Skeletal muscle satellite cell (primary cell): ENCODE measurements around the gene MEF2C.

Experiments used
- H3K27me3 ChIP-seq: 2 replicates; pipeline ENCODE4 v1.7.0; 2013; ENCODE audit warnings: low read length; ENCODE audit not compliant: control insufficient read depth, insufficient read depth
- H3K36me3 ChIP-seq: 2 replicates; pipeline ENCODE4 v1.7.0; 2013; ENCODE audit warnings: mild to moderate bottlenecking, control low read depth, low read length; ENCODE audit not compliant: insufficient read depth
- H3K4me1 ChIP-seq: 2 replicates; pipeline ENCODE4 v1.7.0; 2013; ENCODE audit warnings: low read length; ENCODE audit not compliant: control insufficient read depth, insufficient read depth
- H3K4me2 ChIP-seq: 2 replicates; pipeline ENCODE4 v1.7.0; 2013; ENCODE audit warnings: mild to moderate bottlenecking, low read length
- H3K4me3 ChIP-seq: 2 replicates; pipeline ENCODE4 v1.7.0; 2013; ENCODE audit warnings: low read length
- H3K9ac ChIP-seq: 2 replicates; pipeline ENCODE4 v1.7.0; 2013; ENCODE audit warnings: mild to moderate bottlenecking, low read depth, low read length, moderate library complexity
- H3K9me3 ChIP-seq: replicated peaks from 2 replicates; pipeline ENCODE4 v1.7.0; 2013; ENCODE audit warnings: mild to moderate bottlenecking, control low read depth, low read length

The MEF2C gene

DNA sequence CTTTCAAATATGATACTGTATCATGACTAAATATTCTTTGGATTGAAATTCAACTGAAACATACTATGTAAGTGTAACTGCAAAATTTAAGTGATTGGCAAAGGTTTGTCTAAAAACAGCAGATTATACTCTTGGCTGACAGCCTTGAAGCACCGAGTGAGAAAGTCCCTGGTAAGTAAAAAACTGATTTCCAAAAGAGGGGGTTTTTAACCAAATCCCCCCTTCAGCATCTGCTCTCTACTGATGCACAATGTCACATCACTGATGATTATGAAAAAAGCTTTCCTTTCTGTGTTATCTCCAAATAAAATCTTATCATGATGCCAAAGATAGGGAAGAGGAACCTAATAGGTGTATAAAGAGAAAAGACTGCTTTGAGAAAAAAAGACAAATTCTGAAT, 141.0 kb downstream of the MEF2C start:
- no peaks in the 10 kb centered on the region for H3K27me3 ChIP-seq
- no peak overlapping the region for H3K4me3 ChIP-seq
- peaks cover 8% of the 10 kb centered on the region for H3K4me1 ChIP-seq
- no peak overlapping the region for H3K9ac ChIP-seq
- H3K36me3 ChIP-seq: no peaks in the 10 kb centered on the region
- no peaks in the 10 kb centered on the region for H3K9me3 ChIP-seq
- no peak overlapping the region for H3K4me2 ChIP-seq

DNA sequence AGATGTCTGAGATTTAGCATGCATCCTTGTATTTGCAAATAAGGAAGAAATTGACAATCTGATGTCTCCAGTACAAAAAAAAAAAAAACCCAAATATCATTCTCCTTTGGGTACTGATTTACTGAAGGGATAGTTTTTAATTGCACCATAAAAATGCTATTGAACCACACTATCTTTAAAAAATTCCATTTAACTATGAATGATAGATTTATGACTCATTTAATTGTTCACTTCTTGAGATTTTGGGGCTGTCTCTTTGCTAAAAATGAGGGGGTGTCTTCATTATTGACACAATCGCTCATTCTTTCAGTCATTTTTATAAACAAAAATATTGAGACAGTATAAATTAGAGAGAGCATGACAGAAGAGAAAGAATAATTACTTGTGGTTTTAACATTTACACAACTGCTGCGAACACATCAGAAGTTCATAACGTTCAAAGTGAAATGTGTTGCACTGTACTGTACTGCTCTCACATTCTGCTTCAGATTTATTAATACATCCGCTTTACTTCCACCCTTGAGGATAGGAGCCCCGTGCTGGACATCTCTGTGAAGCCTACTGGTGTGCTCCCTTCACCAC, 142.3 kb downstream of the MEF2C start:
- peaks cover 8% of the 10 kb centered on the region for H3K4me1 ChIP-seq
- H3K4me2 ChIP-seq: no peak overlapping the region
- H3K4me3 ChIP-seq: no peak overlapping the region
- H3K9ac ChIP-seq: no peak overlapping the region
- H3K27me3 ChIP-seq: no peaks in the 10 kb centered on the region
- H3K9me3 ChIP-seq: no peaks in the 10 kb centered on the region
- no peaks in the 10 kb centered on the region for H3K36me3 ChIP-seq

DNA sequence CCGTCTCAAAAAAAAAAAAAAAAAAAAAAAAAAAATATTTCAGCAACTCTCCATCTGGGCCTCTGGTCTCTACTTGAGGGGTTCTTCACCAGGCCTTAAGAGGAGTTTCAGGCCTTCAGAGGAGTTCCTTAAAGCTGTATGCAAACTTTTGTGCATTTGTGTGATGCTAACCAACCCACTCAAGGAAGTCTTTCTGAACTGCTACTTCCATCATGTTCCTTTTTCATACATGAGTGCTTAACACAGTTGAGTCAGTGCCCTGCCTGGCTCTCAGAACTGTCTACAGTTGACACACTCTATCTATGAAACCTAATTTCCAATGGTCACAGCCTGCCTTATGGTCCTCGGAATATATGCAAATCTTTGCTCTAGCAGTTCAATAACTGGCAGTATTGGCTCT, 146.5 kb downstream of the MEF2C start:
- no peaks in the 10 kb centered on the region for H3K9me3 ChIP-seq
- H3K36me3 ChIP-seq: no peaks in the 10 kb centered on the region
- H3K27me3 ChIP-seq: no peaks in the 10 kb centered on the region
- no peak overlapping the region for H3K9ac ChIP-seq
- H3K4me2 ChIP-seq: no peak overlapping the region
- H3K4me1 ChIP-seq: no peaks in the 10 kb centered on the region
- H3K4me3 ChIP-seq: no peak overlapping the region

DNA sequence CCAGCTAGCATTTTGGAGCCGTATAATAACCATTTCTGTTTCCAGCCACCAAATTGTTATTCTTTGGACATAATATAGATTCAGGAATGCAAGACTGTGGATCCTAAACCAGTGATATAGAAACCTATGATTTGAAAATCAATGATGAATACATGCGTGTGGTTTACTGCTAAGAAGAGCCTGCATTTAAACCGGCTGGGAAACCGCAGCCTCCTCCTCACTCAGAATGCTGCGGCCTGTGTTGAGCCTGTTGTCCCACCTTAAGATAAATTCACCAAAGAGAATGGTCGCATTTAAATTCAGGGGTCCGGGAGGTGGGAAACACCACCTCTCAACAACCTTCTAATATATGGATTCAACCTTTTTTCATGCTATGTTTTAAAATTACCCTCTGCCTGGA, 148.0 kb downstream of the MEF2C start:
- H3K9ac ChIP-seq: no peak overlapping the region
- no peaks in the 10 kb centered on the region for H3K36me3 ChIP-seq
- H3K4me3 ChIP-seq: no peak overlapping the region

DNA sequence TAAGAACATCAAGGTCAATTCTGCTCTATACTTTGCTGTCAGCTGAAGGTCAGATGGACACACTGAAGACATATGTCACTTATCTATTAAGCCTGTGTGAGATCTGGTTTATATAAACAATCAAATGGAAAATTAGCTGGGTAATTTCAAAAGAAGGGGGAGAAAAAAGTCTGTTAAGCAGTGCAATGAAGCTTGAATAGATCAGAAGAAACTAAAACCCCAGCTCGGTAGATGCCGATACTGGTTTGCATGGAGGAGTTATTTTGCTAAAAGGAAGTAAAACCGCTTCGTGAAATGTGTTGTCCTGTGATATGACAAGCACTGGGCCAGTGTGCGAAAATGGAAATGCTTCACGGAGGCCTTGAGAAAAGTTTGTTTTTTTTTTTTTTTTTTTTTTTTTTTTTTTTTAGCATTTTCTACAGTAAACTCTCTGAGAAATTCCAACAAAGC, 148.8 kb downstream of the MEF2C start:
- Histone ChIP-seq H3K36me3 (no peaks in the 10 kb centered on the region), H3K9ac (no peak overlapping the region), H3K4me1 (no peaks in the 10 kb centered on the region), H3K4me3 (no peak overlapping the region), H3K27me3 (no peaks in the 10 kb centered on the region), H3K4me2 (no peak overlapping the region), H3K9me3 (no peaks in the 10 kb centered on the region)

More for the DNA sequence above, 148.0 kb downstream of the MEF2C start:
- Histone ChIP-seq H3K4me1 (no peaks in the 10 kb centered on the region), H3K9me3 (no peaks in the 10 kb centered on the region), H3K4me2 (no peak overlapping the region), H3K27me3 (no peaks in the 10 kb centered on the region)

- Histone ChIP-seq H3K36me3 (no peaks in the 10 kb centered on the region), H3K27me3 (no peaks in the 10 kb centered on the region), H3K4me1 (no peaks in the 10 kb centered on the region), H3K4me2 (no peak overlapping the region), H3K4me3 (no peak overlapping the region), H3K9me3 (no peaks in the 10 kb centered on the region), H3K9ac (no peak overlapping the region)
These were observed 150.1 kb downstream of the MEF2C start for GRCh38 chr5:88732862-88733261.

GRCh38 chr5:88732181-88732633, 150.8 kb downstream of the MEF2C start:
- no peaks in the 10 kb centered on the region for H3K4me1 ChIP-seq
- no peaks in the 10 kb centered on the region for H3K36me3 ChIP-seq
- no peak overlapping the region for H3K9ac ChIP-seq

DNA sequence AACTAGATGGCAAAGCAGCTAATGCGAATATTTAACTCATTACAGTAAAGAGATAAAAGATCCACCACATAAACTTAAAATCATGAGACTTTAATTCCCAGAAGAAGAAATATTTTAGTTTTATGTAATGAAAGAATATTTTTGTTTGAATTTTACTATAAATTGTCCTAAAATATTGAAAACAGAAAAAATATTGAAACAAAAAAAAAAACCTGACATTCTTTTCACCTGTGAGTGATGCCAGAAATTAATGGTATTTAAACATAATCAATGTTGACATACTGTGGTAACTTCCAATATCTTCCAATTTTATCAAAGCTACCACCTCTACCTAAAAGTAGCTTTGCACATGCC, 153.2 kb downstream of the MEF2C start:
- no peaks in the 10 kb centered on the region for H3K36me3 ChIP-seq
- no peak overlapping the region for H3K4me3 ChIP-seq
- H3K4me1 ChIP-seq: no peaks in the 10 kb centered on the region
- H3K9ac ChIP-seq: no peak overlapping the region
- no peak overlapping the region for H3K4me2 ChIP-seq
- H3K27me3 ChIP-seq: no peaks in the 10 kb centered on the region
- no peaks in the 10 kb centered on the region for H3K9me3 ChIP-seq

More at GRCh38 chr5:88732181-88732633, 150.8 kb downstream of the MEF2C start:
- Histone ChIP-seq H3K27me3 (no peaks in the 10 kb centered on the region), H3K4me3 (no peak overlapping the region), H3K4me2 (no peak overlapping the region), H3K9me3 (no peaks in the 10 kb centered on the region)

DNA sequence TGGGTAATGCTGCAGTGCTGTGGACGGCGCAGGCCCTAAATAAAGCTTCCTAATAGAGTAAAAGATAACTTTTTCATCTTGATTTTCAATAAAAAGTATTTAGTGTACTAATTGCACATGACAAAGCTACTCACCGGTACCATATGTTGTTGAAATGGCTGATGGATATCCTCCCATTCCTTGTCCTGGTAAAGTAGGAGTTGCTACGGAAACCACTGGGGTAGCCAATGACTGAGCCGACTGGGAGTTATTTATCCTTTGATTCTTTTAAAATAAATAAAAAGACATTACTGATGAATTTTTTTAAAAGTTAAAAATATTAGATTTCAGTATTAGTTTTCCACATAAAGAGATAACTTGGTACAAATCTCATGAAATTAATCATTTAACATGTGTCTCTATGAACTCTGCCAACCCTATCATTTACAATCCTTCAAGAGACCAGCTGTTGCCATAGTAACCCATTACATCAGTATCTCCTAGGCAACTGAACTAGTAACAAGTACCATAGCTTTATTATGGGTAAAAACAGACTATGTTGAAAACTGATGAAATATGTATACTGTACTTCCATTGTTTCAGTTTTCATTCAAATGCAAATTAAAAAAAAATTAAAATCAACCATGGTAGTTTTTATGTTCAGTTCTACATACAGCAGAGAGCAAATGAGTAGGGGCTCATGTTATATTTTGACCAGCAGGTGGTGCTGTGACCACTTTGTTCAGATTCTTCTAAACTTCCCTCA, 153.7 kb downstream of the MEF2C start:
- H3K27me3 ChIP-seq: no peaks in the 10 kb centered on the region
- no peaks in the 10 kb centered on the region for H3K9me3 ChIP-seq
- H3K4me3 ChIP-seq: no peak overlapping the region
- no peaks in the 10 kb centered on the region for H3K36me3 ChIP-seq
- no peak overlapping the region for H3K4me2 ChIP-seq
- no peak overlapping the region for H3K9ac ChIP-seq
- no peaks in the 10 kb centered on the region for H3K4me1 ChIP-seq

DNA sequence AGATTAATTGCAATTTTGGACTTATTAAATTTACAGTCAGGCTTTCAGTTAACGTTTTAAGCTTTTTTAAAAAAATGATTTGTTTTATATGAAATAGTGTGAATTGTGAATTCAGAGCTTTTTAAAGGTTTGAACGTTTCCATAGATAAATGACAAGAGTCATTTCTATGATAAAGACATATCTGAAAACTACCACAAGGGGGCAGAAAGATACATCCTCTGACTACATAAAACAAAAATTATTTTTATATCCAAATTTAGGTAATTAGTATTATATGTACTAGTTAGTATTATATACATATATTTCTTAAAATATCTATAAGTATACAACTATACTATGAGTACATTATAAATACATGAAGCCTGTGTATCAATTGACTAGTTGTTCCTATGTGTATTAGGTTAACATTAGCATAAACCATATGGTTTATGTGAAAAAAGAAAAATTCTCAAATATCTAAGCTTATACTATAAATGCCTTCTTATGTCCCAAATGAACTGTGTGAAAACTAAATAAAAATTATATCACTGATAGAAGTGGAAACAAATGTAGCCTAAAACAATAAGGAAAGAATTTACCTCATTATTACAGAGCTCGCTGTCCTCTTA, 155.2 kb downstream of the MEF2C start:
- H3K9me3 ChIP-seq: no peaks in the 10 kb centered on the region
- H3K27me3 ChIP-seq: no peaks in the 10 kb centered on the region
- H3K4me2 ChIP-seq: no peak overlapping the region
- no peak overlapping the region for H3K4me3 ChIP-seq
- H3K4me1 ChIP-seq: no peaks in the 10 kb centered on the region
- H3K36me3 ChIP-seq: no peaks in the 10 kb centered on the region
- H3K9ac ChIP-seq: no peak overlapping the region

GRCh38 chr5:88725454-88725853, 157.5 kb downstream of the MEF2C start:
- Histone ChIP-seq H3K4me1 (no peaks in the 10 kb centered on the region), H3K9me3 (no peaks in the 10 kb centered on the region), H3K4me2 (no peak overlapping the region), H3K36me3 (no peaks in the 10 kb centered on the region), H3K9ac (no peak overlapping the region), H3K27me3 (no peaks in the 10 kb centered on the region), H3K4me3 (no peak overlapping the region)

DNA sequence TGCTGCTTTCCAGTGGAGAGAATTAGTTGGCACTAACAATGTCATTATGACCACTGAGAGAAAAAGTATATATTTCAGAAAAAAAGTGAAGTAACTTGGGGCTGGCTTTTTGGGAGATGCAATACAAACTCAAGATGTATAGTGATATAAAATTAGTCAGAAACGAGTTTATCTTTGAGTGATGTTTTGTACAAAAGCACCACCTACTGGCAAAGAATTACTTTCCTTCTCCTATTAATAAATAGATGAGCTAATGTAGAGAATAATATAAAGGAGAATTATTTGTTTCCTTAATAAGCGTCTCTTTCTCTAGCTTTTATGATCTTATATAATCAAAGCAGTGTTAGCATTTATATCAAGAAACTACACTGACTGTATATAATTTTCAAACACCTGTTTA, 158.8 kb downstream of the MEF2C start:
- Histone ChIP-seq H3K4me3 (no peak overlapping the region), H3K9me3 (no peaks in the 10 kb centered on the region), H3K36me3 (no peaks in the 10 kb centered on the region), H3K4me1 (no peaks in the 10 kb centered on the region), H3K9ac (no peak overlapping the region), H3K27me3 (no peaks in the 10 kb centered on the region), H3K4me2 (no peak overlapping the region)
